ENCODE data around the gene SNX32. TPM values are rescaled to one million over a fixed set of nuclear protein-coding genes. Genes with fewer than 3 reads are reported as not detected.

Gene SNX32
- total and polyA plus RNA-seq, 4 donors = 0.14 to 0.88 (median 0.64) TPM

DNA sequence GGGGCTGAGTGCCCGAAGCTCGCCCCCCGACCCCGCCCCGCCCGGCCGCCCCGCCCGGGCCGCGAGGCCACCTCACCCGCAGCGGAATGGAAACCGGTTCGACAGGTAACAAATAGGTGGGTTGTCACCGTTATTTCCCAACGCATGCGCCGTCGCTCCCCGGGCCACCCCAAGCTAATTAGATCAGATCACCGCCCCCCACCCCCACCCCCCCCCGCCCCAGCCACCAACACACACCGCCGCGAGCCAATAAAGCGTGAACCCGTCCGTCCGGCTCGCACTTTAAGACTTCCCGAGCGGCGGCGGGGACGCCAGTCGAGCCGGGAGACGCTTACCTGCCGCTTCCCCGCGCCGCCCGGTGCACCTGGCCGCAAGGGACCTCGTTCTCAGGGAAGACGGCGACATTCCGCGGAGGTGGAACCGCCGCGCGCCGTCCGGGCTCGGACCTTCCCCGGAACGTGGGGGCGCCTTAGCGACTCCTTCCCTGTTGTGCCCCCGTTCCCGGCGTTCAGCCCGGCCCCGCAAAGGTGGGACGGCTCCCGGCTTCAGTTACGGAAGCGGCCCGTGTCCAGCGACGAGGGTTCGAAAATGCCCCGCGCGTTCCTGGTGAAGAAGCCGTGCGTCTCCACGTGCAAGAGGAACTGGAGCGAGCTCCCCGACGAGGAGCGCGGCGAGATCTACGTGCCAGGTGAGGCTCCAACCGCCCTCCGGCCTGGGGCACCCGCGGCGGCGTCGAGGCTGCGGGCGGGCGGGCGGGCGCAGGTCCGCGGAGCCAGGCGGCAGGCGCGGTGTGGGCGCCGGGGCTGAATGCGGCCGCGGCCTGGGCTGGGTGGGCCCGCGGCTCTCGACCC is 46.8 kb upstream of the SNX32 start, which contains the start of gene OVOL1:
OVOL1 (plus strand) TSS at position 278 of the 851 bp plus-strand sequence; CDS start at position 589, 311 bp downstream.
- Histone ChIP-seq H3K36me3 (ENCODE audit: control insufficient read depth in 4 of 4, insufficient read depth in 4 of 4, low read length in 4 of 4) (no peaks in the 10 kb centered on the region), H3K4me1 (ENCODE audit: control insufficient read depth in 5 of 5, insufficient read depth in 5 of 5, low read length in 5 of 5) (peaks cover 0 to 11% (median 6%) of the 10 kb centered on the region in 5 donors), H3K27me3 (ENCODE audit: control insufficient read depth in 3 of 3, insufficient read depth in 3 of 3, low read length in 2 of 3) (peaks cover 0 to 38% (median 28%) of the 10 kb centered on the region in 3 donors), H3K9ac (ENCODE audit: insufficient read depth in 1 of 2, low read length in 2 of 2) (no peak within 1 kb of the TSS), H3K27ac (ENCODE audit: low read depth in 1 of 2, low read length in 1 of 2) (peak within 1 kb of the TSS in 1 of 2 donors; percentile 27), H3K9me3 (ENCODE audit: control insufficient read depth in 4 of 4, insufficient read depth in 3 of 4, low read length in 3 of 4) (peaks cover 0 to 2% (median 0%) of the 10 kb centered on the region in 4 donors), H3K4me3 (no peak within 1 kb of the TSS)
- peak; percentile 17 for ATAC-seq (ENCODE audit: insufficient read depth, low FRiP score)
- DNase-seq = peak; percentile 39 to 73 (median 65)
- TF ChIP-seq, protein P1, sequence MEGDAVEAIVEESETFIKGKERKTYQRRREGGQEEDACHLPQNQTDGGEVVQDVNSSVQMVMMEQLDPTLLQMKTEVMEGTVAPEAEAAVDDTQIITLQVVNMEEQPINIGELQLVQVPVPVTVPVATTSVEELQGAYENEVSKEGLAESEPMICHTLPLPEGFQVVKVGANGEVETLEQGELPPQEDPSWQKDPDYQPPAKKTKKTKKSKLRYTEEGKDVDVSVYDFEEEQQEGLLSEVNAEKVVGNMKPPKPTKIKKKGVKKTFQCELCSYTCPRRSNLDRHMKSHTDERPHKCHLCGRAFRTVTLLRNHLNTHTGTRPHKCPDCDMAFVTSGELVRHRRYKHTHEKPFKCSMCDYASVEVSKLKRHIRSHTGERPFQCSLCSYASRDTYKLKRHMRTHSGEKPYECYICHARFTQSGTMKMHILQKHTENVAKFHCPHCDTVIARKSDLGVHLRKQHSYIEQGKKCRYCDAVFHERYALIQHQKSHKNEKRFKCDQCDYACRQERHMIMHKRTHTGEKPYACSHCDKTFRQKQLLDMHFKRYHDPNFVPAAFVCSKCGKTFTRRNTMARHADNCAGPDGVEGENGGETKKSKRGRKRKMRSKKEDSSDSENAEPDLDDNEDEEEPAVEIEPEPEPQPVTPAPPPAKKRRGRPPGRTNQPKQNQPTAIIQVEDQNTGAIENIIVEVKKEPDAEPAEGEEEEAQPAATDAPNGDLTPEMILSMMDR (IDR thresholded peaks at IDR 0.05; ENCODE audit: control extremely low read depth, extremely low read depth) = no peak
- 1% methylated on average over 80 to 112 of the region's 112 CpGs for WGBS, 2 donors

DNA sequence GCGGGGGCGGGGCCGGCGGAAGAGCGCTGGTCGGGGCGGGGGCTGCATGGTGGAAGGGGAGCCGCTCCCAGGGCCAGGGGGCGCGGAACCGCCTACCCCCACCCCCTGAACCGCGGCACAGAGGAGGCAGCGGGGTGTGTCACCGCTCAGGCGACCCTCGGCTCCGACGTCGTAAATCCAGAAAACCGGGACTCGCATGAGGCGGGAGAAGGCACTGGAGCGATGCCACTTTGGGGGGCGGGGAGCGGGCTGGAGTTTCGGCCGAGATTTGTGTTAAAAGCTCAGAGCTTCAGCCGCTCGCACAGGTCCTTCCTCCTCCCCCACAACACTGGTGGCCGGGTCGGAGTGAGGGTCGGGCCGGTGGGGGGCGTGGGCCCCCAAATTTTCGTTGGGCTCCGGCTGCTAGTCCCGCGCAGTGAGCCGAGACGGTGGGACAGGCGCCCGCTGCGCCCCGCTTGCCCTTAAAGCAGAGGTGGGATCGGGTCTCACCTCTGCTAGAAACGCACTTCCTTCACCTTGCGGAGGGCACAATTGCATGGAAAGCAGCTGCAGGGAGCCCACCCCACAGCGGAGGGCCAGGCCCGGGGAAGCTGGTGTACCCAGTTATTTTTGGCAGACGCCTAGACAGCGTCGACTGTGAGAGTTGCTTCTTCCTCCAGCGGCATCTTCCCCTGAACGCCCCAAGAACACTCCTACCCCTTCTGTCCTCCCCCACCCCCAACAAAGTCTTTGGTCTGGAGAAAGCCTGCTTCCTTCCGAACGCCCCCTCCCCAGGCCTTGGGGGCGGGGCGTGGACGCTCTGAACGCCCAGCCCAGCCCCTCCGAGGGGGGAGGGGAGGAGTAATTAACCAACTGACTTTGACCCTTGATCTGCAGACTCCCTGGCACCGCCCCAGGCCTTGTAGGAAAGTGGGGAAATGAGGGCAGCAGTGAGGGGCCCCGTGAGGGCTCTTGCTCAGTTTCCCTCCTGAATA is 45.8 kb upstream of the SNX32 start:
- no peak overlapping the region for H3K9ac ChIP-seq (ENCODE audit: insufficient read depth in 1 of 2, low read length in 2 of 2)
- no peak for ATAC-seq (ENCODE audit: insufficient read depth, low FRiP score)
- peaks cover 0 to 11% (median 6%) of the 10 kb centered on the region in 5 donors for H3K4me1 ChIP-seq (ENCODE audit: control insufficient read depth in 5 of 5, insufficient read depth in 5 of 5, low read length in 5 of 5)
- no peaks in the 10 kb centered on the region for H3K36me3 ChIP-seq (ENCODE audit: control insufficient read depth in 4 of 4, insufficient read depth in 4 of 4, low read length in 4 of 4)
- no peak overlapping the region for H3K4me3 ChIP-seq
- WGBS, 2 donors = 4% methylated on average over 52 to 64 of the region's 64 CpGs
- no peak overlapping the region for H3K27ac ChIP-seq (ENCODE audit: low read depth in 1 of 2, low read length in 1 of 2)
- TF ChIP-seq, protein P1 (IDR thresholded peaks at IDR 0.05; ENCODE audit: control extremely low read depth, extremely low read depth) = no peak
- DNase-seq = peak; percentile 24 to 44 (median 26)
- peaks cover 0 to 2% (median 0%) of the 10 kb centered on the region in 4 donors for H3K9me3 ChIP-seq (ENCODE audit: control insufficient read depth in 4 of 4, insufficient read depth in 3 of 4, low read length in 3 of 4)
- peaks cover 0 to 38% (median 28%) of the 10 kb centered on the region in 3 donors for H3K27me3 ChIP-seq (ENCODE audit: control insufficient read depth in 3 of 3, insufficient read depth in 3 of 3, low read length in 2 of 3)

DNA sequence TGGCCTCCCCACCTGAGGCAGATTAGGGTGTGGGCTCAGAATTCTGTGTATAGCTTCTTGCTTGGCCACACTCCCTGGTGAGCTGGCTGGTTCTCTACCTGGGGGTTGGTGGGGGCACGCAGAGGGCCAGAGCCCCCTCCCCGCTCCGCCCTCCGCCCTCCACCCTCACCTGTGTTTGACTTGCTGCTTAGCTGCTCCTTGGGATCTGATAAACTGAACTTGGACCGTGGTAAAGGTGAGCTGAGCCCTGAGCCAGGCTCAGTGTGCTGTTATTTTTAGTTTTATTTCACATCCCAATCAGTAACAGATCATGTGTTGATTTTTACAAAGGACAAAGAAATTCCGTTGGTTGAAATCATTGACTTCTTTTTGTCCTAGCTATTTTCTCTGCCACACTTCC is 44.9 kb upstream of the SNX32 start:
- Histone ChIP-seq H3K27ac (ENCODE audit: low read depth in 1 of 2, low read length in 1 of 2) (no peak overlapping the region), H3K36me3 (ENCODE audit: control insufficient read depth in 4 of 4, insufficient read depth in 4 of 4, low read length in 4 of 4) (no peaks in the 10 kb centered on the region), H3K9ac (ENCODE audit: insufficient read depth in 1 of 2, low read length in 2 of 2) (no peak overlapping the region), H3K4me3 (no peak overlapping the region), H3K27me3 (ENCODE audit: control insufficient read depth in 3 of 3, insufficient read depth in 3 of 3, low read length in 2 of 3) (peaks cover 0 to 38% (median 28%) of the 10 kb centered on the region in 3 donors), H3K9me3 (ENCODE audit: control insufficient read depth in 4 of 4, insufficient read depth in 3 of 4, low read length in 3 of 4) (peaks cover 0 to 2% (median 0%) of the 10 kb centered on the region in 4 donors), H3K4me1 (ENCODE audit: control insufficient read depth in 5 of 5, insufficient read depth in 5 of 5, low read length in 5 of 5) (peaks cover 0 to 11% (median 9%) of the 10 kb centered on the region in 5 donors)
- ATAC-seq (ENCODE audit: insufficient read depth, low FRiP score) (no peak), DNase-seq (no peak)
- WGBS, 2 donors = 84 to 89% methylated on average over 6 of the region's 6 CpGs
- TF ChIP-seq, protein P1 (IDR thresholded peaks at IDR 0.05; ENCODE audit: control extremely low read depth, extremely low read depth) = no peak
